ENCODE measurements around the gene RNF2.
"Not testable (repeated sequence)": the region's sequence is repeated elsewhere in the genome, so short reads cannot be mapped to it uniquely, and the experiment has no call there.

RNF2 gene

DNA sequence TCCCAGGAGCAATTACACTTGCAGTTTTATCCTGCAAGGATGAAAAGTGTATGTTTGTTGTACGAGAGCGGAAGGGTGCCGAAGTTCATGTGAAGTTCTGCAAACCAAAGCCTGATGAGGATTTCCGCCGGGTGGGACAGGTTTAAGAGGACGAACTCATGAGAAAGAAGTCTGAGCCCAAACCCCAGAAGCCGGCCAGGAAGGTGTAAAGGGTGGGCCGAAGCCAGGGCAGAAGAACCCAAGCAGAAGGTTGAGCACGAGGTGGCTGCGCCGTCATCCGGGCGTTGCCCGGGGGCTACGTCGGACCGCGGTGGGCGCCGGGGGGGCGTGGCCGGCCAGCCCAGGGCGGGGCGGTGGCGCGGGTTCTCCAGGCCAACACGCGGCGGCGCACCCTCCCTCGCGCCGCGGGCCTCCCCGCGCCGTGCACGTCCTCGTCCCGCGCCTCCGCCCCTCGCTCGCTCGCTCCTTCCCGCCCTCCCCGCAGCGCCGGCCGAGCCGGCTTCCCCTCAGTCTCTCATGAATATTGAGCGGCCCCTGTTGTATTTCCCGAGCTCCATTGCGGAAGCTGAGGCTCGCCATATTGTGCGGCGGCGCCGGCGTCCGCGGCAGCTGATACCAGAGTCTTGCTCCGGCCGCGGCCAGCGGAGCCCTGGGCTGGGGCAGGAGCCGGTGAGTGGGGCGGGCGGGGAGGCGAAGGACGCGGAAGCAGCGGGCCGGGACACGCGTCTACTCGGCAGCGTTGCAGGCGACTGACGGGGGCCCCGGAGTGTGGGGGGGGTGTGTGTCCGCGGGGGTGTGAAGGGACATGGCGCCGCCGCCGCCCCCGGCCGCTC is at the start of gene RNF2:
Gene RNF2, plus strand, starts transcription at position 578 of the 833 bp plus-strand sequence. CDS start 41,996 bp downstream, outside the sequence.
- peak; percentile 74 for DNase-seq (ENCODE audit: insufficient read length, low spot score)
- peak; percentile 66 for FAIRE-seq

DNA sequence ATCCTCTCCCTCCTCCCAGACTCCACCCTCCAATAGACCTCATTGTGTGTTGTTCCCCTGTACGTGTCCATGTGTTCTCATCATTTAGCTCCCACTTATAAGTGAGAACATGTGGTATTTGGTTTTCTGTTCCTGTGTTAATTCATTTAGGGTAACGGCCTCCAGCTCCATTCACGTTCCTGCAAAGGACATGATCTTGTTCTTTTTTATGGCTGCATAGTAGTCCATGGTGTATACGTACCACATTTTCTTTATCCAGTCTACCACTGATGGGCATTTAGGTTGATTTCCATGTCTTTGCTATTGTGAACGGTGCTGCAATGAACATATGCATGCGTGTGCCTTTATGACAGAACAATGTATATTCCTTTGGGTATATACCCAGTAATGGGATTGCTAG is 45.4 kb upstream of the RNF2 start:
- not testable (repeated sequence) for DNase-seq (ENCODE audit: insufficient read length, low spot score); FAIRE-seq

DNA sequence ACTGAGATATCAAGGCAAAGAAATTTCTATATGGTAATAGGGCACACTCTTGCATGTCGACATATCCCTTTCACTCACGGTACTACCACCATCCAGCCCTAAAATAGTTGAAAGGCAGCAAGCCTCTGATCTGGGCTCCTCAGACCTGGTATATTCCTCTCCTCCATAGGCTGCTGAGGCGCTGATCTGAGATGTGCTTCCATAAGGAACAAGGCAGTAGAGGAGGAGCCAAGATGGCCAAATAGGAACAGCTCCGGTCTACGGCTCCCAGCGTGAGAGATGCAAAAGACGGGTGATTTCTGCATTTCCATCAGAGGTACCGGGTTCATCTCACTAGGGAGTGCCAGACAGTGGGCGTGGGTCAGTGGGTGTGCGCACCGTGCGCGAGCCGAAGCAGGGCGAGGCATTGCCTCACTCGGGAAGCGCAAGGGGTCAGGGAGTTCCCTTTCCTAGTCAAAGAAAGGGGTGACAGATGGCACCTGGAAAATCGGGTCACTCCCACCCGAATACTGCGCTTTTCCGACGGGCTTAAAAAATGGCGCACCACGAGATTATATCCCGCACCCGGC is 44.0 kb upstream of the RNF2 start:
- not testable (repeated sequence) for FAIRE-seq; DNase-seq (ENCODE audit: insufficient read length, low spot score)

DNA sequence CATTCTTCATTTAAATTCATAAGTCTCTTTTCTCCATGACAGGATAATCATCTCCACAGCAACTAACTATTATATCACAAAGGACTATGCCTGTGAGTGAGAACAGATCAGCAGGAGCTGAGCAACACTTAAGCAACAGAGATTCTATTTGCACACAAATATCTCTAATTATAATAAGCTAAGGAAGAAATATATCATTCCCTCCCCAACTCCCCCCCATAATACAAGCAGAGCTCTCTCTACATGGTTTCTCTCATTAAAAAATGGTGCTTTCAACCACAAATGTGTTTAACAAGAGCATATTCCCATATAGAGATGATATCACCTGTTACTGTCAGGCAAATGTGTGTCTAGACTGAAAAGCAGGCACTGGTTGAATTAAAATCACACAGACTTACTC is 36.5 kb upstream of the RNF2 start:
- DNase-seq (ENCODE audit: insufficient read length, low spot score) = no peak
- FAIRE-seq = no peak

DNA sequence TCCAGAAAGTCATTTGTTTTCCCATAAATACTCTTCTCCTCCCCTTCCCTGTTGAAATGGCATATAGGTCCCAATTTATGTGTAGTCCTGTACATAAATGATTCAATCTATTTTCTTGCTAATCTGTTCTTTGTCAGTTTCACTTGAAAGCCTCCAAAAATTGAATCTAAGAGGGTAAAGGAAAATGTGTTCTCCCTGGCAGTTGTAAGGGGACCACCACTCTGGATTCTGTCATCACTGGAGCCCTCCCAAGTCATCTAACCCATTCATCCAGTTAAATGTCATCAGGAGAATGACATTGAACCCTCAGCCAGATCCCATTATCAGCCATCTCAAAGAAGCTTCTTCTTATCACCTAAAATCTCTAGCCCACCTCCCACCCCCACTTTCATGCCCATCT is 35.0 kb upstream of the RNF2 start:
- no peak for FAIRE-seq
- DNase-seq (ENCODE audit: insufficient read length, low spot score) = no peak

DNA sequence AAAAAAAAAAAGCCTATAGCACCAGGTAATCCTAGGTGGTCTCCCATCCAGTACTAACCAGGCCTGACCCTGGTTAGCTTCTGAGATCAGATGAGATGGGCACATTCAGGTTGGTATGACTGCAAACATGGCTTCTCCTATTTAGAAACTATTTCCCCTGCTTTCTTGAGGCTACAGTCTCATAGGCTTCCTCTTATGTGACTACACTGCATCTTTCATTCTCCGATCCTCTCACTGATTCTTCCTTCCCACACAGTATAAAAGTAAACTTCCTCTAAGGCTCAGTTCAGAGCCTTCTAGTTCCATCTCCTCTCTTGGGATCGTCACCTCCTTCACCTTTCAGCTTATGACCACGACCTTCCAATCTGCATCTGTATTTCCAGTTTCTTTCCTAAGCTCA is 30.4 kb upstream of the RNF2 start:
- FAIRE-seq (no peak), DNase-seq (ENCODE audit: insufficient read length, low spot score) (no peak)

DNA sequence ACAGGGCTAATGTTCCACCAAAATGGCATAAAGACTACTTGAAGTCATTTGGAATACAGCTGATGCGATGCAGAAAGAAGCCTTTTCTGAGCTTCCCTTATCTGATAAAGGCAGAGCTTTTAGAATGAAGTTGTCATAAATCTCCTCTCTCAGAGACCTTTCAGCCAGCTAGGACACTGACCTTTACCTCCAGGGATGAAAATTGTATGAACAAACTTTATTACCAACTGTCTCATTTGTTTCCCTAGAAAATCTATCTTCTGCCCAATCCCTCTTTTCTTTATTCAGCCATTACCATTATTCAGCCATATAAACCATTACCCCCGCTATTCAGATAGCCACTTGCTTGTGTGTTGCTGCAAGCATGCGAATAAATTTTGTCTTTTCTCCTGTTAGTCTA is 29.7 kb upstream of the RNF2 start:
- FAIRE-seq = no peak
- DNase-seq (ENCODE audit: insufficient read length, low spot score) = no peak

DNA sequence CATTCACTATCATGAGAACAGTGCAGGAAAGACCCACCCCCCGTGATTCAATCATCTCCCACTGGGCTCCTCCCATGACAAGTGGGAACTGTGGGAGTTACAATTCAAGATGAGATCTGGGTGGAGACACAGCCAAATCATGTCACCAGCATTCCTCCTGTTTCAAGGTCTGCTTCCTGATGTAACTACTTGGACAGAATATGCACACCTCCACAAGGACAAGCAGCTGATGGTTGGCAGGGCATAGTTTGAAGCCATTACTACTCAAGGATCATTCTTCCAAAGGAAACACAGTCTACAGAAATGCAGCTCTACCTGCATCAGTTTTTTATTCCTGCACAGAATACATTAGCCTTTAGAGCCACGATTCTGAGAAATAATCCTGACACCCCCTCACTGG is 28.5 kb upstream of the RNF2 start:
- DNase-seq (ENCODE audit: insufficient read length, low spot score) = no peak
- FAIRE-seq = no peak

DNA sequence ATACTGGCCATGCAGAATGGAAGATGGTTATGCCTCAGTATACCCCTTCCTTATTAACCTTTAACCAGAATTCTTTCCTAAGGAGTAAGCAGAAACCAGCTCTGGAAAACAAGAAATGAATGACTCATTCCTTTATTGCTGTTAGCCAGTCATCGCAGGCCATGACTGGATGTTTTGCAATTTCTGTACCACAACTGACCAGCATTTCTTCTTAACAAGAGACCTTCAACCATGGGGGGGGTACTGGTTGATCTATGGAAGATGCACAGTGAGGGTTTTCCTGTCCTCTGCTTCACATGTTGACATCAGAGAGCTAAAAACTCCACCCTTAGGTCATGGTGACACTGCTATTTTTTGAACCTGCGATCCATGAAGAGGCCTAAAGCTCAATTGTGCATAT is 28.0 kb upstream of the RNF2 start:
- no peak for DNase-seq (ENCODE audit: insufficient read length, low spot score)
- no peak for FAIRE-seq

DNA sequence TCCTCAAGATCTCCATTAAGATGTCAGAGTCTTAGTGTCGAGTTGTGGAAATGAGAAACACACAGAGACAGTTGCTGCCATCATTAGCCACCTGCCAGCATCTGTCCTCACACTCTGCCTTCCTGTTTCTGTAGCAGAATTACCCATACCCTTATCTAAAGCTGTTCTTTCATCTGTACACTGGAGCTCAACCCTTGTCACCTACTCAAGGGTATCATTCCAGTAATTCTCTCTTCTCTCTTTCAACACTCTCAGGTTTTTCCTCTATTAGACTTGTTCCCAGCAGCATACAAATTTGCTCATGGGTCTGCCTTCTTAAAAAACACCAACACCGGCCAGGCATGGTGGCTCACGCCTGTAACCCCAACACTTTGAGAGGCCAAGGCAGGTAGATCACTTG is 27.4 kb upstream of the RNF2 start:
- no peak for FAIRE-seq
- DNase-seq (ENCODE audit: insufficient read length, low spot score) = no peak

DNA sequence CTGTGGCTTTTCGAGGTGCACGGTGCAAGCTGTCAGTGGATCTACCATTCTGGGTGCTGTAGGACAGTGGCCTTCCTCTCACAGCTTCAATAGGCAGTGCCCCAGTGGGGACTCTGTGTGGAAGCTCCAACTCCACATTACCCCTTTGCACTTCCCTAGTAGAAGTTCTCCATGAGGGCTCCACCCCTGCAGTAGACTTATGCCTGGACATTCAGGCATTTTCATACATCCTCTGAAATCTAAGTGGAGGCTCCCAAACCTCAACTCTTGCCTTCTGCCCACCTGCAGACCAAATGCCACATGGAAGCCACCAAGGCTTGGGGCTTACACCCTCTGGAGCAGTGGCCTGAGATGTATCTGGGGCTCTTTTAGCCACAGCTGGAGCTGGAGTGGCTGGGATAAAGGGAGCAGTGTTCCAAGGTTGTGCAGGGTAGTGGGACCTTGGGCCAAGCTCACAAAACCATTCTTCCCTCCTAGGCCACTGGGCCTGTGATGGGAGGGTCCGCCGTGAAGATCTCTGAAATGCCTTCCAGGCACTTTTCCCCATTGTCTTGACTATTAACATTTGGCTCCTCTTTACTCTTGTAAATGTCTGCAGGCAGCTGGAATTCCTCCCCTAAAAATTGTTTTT is 18.0 kb upstream of the RNF2 start:
- DNase-seq (ENCODE audit: insufficient read length, low spot score) (no peak), FAIRE-seq (no peak)

DNA sequence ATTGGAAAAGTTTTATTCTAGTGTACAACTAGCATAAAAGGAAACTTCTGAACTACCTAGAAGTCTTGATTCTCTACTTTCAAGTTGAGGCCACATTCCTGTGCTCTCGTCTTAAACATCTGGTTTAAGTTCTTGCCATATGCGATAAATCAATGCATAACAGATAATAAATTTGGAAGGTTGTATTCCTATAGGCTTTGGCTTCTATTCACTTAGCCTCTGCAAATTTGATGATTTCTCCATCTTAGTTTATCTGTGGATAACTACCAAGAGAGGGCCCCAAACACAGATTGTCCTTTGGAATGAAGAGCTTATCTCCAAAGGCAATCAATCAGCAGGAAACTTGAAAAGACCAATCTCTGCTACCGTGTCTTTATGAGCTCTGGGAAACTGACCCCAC is 11.7 kb upstream of the RNF2 start:
- DNase-seq (ENCODE audit: insufficient read length, low spot score) (no peak), FAIRE-seq (no peak)

DNA sequence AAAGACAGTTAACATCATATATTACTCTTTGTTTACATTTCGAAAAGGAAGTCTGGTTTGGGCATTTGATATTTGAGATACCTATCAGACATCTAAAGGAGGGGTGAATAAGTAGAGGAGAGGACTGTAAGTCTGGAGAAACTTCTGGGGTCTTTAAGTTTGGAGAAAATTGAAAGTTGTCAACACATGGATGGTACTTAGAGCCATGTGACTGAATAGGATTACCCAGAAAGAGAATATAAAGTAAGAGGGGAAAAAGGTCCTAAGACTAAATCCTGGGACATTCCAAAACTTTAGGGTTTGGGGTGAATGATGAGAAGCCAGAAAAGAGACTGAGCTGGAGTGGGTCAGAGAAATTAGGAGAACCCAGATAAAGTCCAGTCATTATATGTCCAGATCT is 10.1 kb upstream of the RNF2 start:
- no peak for DNase-seq (ENCODE audit: insufficient read length, low spot score)
- FAIRE-seq = no peak

DNA sequence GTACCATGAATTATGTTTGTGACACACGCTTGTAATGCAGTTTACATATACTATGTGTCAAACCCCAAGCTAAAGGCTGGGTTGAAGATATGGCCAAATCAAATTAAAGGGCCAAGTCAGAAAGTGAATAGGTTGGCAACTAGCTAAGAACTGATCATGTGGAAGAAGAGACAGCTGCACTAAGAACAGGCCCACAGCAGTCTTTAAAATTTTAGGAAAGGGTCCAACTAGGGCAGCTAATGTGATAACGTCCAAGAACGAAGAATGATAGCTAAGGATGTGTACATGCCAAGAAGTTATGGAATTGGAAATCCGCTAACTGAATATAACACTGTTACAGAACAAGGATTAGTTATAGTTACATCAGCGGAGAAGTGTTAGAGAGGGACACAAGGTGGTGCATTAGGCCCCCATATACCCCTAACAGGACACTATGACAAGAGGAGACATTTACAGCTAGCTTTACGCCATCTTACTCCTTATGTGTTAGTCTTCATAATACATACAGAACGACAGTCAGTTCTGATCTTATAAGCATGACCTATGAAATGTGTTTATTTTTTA is 6.5 kb upstream of the RNF2 start:
- FAIRE-seq = no peak
- no peak for DNase-seq (ENCODE audit: insufficient read length, low spot score)

DNA sequence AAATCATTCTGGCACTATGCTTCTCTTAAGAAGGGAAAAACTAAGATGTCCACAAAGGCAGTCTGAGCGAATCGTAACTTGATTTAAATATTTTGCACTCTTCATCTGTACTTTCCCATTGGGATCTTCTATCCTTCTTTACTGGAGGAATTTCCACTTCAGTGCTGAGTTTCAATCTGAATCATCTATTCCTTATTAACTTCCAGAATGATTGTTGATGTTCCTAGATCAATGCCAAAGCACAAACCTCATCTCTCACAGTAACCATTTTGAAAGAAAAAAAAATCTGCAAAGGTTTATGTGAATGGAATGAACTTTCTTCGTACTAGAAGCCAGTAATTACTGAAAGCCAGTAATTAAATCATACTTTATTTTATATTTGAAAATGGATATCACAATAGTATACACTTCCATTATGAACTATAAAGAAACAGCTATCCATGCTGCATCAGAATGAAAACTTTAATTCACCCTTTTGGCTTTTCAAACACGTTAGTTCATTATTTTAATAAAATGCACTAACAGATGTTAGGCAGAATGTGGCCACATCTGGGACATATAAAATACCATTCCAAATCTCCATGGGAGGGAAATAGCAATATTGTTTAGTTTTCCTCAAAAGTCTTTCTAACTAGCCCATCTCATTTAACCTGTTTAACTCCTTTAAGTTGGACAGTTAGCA is 5.5 kb upstream of the RNF2 start:
- FAIRE-seq (no peak), DNase-seq (ENCODE audit: insufficient read length, low spot score) (no peak)

DNA sequence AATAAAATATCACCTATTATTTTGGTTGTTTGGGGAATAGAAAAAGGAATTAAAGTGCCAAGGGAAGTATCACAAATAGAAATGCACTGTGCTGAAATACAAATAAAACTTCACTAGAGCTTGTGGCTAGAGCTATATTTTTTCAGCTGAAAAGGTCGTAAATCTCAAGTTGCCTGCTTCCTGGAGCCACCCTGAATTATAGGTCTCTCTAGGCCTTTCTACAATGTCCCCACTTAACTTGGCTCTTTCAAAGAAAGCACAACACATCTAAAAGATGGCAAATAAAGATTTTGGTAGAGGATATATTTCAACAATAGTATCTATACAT is 5.0 kb upstream of the RNF2 start:
- DNase-seq (ENCODE audit: insufficient read length, low spot score) (no peak), FAIRE-seq (no peak)

DNA sequence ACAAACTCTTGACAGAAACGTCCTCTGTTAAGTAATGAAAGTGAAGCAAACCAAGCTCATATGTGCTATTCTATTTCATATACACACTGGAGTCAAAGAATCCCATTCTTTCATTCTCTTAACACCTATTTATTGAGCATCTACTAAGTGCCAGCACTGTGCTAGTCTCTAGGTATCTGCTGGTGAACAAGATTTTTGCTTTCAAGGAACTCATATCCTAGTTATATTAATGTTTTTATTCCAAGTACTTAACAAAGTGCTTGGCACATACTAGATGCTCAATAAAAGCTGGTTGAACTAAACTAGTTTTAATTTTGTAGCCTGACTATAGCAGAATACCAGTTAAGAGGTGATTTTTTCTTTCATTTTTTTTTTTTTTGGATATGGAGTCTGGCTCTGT is 3.6 kb upstream of the RNF2 start:
- DNase-seq (ENCODE audit: insufficient read length, low spot score) (no peak), FAIRE-seq (no peak)

DNA sequence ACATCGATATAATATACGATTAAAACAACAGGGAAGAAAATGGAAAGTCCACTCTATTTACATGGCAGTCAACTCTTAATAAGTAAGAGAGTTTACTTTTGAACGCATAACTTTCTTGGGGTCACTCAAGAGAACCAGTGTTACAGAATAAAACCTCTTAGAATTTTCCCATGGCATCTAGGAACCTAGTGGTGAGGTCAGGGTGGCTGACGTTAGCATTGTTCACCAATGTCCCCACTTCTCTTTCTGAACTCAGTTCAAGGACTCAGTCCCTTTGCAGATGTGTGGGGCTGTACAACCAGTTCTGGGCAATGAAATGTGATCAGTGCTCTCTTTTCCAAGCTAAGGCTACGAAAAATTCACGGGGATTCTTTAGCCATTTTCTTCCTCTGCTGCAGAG is 2.6 kb upstream of the RNF2 start:
- FAIRE-seq (no peak), DNase-seq (ENCODE audit: insufficient read length, low spot score) (no peak)

DNA sequence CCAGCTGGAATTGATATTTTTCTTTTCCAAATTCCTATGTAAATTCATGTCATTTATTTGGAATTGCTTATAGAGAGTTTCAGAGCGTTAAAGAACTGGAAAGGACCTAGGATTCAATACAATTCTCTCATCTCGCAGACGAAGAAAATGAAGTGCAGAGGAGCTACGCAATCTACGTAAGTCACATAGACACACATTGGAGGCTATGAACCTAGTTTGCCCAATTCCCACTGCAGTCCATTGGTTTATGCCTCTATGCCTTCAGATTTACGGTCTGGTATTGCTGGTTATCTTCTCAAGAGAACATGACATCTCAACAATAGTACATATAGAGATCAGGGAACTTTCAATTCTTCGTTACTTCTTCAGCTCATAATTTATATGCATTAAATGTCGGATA is 971 bp upstream of the RNF2 start:
- DNase-seq (ENCODE audit: insufficient read length, low spot score) (no peak), FAIRE-seq (no peak)

DNA sequence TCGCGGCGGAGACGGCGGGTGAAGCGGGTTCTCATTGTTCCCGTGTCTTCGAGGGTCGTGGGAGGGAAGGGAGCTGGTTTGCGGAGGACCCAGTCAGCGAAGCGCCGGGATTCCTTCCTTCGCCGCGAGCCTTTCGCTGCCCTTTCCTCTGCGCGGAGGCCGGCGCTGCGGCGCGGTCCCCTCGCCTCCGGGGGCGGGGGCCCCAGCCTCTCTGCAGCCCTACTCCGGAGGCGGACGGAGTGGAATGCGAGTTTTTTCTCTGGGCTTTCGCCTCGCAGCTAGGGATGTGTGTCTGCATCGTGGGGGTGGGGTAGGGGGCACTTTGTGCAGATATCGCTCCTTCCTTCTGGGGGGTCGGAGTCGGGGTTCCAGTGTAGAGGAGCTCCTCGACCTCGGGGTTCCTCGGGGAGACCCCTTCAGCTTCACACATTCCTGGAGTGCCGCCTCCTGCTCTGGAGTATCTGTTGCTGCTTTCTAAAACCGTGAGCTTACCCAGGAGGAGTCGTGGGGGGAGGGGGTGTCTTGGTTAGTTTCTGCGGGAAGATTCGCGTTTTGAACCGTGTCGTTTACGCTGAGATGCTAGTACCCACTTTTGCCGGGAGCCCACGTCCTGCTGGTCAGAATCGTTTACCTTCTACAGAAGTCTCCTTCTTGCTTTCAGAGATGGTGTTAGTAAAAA is 595 bp downstream of the RNF2 start:
- DNase-seq (ENCODE audit: insufficient read length, low spot score) (peak; percentile 34), FAIRE-seq (peak; percentile 68)

DNA sequence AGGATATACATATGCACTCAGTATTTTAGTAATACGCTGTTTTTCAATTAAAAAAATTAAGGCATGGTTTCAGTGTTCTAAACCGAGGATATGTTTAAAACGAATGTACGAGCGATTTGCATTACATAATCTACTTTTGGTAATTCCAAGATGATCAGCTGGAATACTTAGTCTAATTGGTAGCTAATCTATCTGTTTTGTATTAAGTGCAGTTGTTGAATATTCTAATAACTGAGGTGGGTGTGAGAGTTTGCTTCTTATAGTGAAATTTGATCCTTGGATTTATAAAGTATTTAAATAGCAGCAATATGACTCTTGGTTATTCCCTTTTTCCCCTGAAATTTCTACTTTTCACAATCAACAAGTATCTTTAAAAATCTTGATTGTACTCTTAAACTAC is 1.3 kb downstream of the RNF2 start:
- no peak for FAIRE-seq
- no peak for DNase-seq (ENCODE audit: insufficient read length, low spot score)
